T-helper 2 cell treated with Interferon-gamma antibody and Interleukin-4, amounts not matched to agents 100 ng/mL and 5 ng/mL, for 36 hours (primary cell): ENCODE data around the gene CLEC4G. TPM values are rescaled to one million over a fixed set of nuclear protein-coding genes. Genes with fewer than 3 reads are reported as not detected.

Experiments
- total RNA-seq: library from RNA; stranded (reverse); gene quantifications from 2 replicates; pipeline ENCODE4 v1.2.3, GENCODE V29; 2022

Gene CLEC4G
- total RNA-seq, 1 donor from 2014 or later: not detected

Other genes starting within 250 kb of the CLEC4G start
- gene PEX11G, start 243.1 kb downstream of the CLEC4G start, total RNA-seq: 0.45 and 0.57 TPM in 2 replicates
- 5.2 and 5.3 TPM in 2 replicates for gene ZNF358, start 216.0 kb downstream of the CLEC4G start, total RNA-seq
- 10.7 and 13.2 TPM in 2 replicates for gene MCOLN1, start 209.5 kb downstream of the CLEC4G start, total RNA-seq
- gene PNPLA6, start 196.4 kb downstream of the CLEC4G start, total RNA-seq: 115 and 116 TPM in 2 replicates
- 0.11 and 0.16 TPM in 2 replicates for gene CAMSAP3, start 136.2 kb downstream of the CLEC4G start, total RNA-seq
- gene XAB2, start 102.6 kb downstream of the CLEC4G start, total RNA-seq: 39.0 and 39.7 TPM in 2 replicates
- gene PET100, start 102.3 kb downstream of the CLEC4G start, total RNA-seq: 129 and 134 TPM in 2 replicates
- 0.82 and 2.0 TPM in 2 replicates for gene PCP2, start 98.4 kb downstream of the CLEC4G start, total RNA-seq
- 124 and 129 TPM in 2 replicates for gene STXBP2, start 95.0 kb downstream of the CLEC4G start, total RNA-seq
- gene RETN, start 63.1 kb downstream of the CLEC4G start, total RNA-seq: 0.55 TPM in 1 of 2 replicates, not detected in the other
- not detected in 2 replicates for gene MCEMP1, start 55.0 kb downstream of the CLEC4G start, total RNA-seq
- gene TRAPPC5, start 51.3 kb downstream of the CLEC4G start, total RNA-seq: 65.6 and 76.9 TPM in 2 replicates
- 0.25 TPM in 1 of 2 replicates, not detected in the other for gene FCER2, start 30.0 kb downstream of the CLEC4G start, total RNA-seq
- gene CD209, start 15.4 kb upstream of the CLEC4G start, total RNA-seq: not detected in 2 replicates
- not detected in 2 replicates for gene CLEC4M, start 31.1 kb upstream of the CLEC4G start, total RNA-seq
- gene EVI5L, start 98.1 kb upstream of the CLEC4G start, total RNA-seq: 5.1 and 6.0 TPM in 2 replicates
- 0.09 TPM in 1 of 2 replicates, not detected in the other for gene PRR36, start 142.3 kb upstream of the CLEC4G start, total RNA-seq
- gene LRRC8E, start 156.4 kb upstream of the CLEC4G start, total RNA-seq: not detected in 2 replicates
- gene MAP2K7, start 171.8 kb upstream of the CLEC4G start, total RNA-seq: 42.0 and 45.2 TPM in 2 replicates
- 1.1 and 2.6 TPM in 2 replicates for gene TGFBR3L, start 182.7 kb upstream of the CLEC4G start, total RNA-seq
- 16.0 and 21.4 TPM in 2 replicates for gene SNAPC2, start 188.2 kb upstream of the CLEC4G start, total RNA-seq
- gene CTXN1, start 194.0 kb upstream of the CLEC4G start, total RNA-seq: 0.23 TPM in 1 of 2 replicates, not detected in the other
- 60.6 and 65.9 TPM in 2 replicates for gene TIMM44, start 211.6 kb upstream of the CLEC4G start, total RNA-seq